ENCODE measurements around the gene SDCCAG8.

DNA sequence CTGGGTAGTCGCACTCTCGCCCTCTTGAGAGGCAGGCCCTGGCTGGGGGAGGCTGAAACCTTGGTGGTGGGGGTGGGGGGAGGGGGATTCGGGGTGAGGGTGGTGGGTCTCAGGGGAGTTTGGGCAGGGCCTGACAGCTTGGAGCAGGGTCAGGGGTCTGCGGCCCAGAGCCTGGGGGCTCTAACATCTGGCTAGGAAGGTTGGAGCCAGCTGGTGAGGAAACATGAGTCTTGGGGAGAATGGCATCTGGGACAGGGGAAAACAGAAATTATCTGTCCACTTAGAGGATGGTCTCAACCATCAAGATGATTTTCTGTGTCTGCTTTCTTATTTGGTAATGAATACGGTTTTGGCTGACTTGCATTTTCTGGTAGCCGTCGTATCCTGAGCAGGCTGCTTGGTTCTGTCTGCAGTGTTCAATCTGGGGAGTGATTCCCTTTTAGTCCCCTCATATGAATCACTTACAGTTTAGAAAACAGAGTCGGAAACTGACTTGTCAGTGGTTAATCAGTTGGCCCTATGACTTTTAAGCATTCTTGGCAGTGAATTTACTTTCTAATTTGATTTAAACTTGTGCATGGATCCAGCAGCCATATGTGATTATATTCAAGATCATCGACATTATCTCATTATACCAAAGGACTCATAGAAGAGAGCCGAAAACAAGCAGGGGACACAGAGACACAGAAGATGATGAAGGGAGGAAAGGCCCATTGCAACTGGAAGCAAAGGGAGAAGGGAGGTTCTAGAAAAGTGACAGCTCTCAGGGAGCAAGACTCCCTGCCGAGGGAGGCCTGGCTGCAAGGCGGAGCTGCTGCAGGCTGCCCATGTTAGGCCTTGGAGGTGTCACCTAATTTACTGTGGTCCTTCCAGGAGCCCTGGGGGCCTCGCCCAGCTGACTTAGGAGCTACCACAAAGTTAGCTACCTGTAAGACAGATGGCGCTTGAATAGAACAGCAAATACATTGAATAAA lies 237.6 kb downstream of the SDCCAG8 start:
- TF ChIP-seq, protein P1, sequence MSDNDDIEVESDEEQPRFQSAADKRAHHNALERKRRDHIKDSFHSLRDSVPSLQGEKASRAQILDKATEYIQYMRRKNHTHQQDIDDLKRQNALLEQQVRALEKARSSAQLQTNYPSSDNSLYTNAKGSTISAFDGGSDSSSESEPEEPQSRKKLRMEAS (IDR thresholded peaks at IDR 0.05): no peak
- TF ChIP-seq, protein P2, sequence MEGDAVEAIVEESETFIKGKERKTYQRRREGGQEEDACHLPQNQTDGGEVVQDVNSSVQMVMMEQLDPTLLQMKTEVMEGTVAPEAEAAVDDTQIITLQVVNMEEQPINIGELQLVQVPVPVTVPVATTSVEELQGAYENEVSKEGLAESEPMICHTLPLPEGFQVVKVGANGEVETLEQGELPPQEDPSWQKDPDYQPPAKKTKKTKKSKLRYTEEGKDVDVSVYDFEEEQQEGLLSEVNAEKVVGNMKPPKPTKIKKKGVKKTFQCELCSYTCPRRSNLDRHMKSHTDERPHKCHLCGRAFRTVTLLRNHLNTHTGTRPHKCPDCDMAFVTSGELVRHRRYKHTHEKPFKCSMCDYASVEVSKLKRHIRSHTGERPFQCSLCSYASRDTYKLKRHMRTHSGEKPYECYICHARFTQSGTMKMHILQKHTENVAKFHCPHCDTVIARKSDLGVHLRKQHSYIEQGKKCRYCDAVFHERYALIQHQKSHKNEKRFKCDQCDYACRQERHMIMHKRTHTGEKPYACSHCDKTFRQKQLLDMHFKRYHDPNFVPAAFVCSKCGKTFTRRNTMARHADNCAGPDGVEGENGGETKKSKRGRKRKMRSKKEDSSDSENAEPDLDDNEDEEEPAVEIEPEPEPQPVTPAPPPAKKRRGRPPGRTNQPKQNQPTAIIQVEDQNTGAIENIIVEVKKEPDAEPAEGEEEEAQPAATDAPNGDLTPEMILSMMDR (IDR thresholded peaks at IDR 0.05): no peak
- TF ChIP-seq RAD21 (conservative IDR thresholded peaks at IDR 0.05 in 1 of 2, IDR thresholded peaks at IDR 0.05 in 1 of 2) (no peak), POLR2A (IDR thresholded peaks at IDR 0.05; ENCODE audit: low read length) (no peak)

Measured in A549 (cell line).